NCI-H1930 (cell line): ENCODE data around the gene NR0B2.
"Not testable (repeated sequence)": the region's sequence is repeated elsewhere in the genome, so short reads cannot be mapped to it uniquely, and the experiment has no call there.

Experiments
- DNase-seq, 2 experiments: peaks; one replicate each; lab custom pipeline; 2025; lab: John Stamatoyannopoulos, UW

The NR0B2 gene

DNA sequence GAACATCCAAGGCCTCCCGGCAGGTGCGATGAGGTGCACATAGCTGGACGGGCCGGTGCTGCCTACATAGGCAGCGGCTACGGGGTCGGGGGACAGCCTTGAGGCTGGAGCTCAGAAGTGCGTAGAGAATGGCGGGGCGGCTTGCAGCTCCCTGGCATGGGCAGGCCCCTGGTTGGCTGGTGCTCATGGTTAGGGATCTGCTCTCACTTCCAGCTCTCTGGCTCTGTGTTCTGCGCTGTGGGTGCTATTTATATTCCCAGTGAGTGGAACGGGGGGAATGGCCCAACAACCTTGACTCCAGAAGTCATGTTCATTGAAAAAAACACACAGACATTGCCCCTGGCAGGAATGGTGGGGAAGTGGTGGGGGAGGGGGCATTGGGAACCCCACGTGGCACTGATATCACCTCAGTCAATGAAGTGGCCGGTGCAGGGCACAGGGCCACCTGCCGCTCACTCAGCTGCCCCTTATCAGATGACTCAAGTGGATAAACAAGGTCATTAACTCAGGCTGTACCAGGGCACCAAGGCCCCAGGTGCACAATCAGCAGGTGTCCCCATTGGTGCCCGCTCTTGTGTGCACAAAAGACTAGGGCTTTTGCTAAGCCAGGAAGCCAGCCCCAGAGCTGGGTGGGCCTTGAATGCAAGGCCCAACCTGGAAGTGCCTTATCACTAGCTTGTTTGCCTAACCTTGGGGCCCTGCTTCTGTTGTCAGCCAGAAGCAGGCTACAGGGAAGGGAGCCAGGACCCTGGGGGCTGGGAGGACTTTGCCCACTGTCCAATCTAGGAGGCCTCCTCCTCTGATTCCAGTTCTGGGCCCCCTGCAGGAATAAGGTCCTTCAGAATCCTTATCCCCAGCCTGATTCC is at the start of gene NR0B2:
NR0B2 (minus strand) TSS at position 222 of the 866 bp plus-strand sequence; CDS start at position 187, 35 bp downstream.
- peak in 1 of 2 experiments; percentile 33 for DNase-seq

DNA sequence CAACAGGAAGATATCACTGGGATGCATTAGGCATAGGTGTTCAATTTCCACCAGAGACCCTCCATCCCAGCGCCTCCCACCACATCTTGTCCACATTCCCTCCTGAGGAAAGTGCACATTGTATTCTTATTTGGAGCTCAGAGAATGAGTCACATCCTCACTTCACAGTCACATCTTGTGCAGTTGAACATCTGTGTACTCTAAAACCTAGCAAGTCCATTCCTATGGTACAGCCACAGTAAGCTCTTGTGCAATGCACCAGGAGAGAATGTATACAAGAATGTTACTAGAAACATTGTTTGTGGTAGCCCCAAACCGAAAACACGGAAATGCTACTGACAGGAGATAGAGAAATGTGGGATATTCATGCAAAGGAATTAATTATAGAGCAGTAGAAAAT is 48.1 kb upstream of the NR0B2 start:
- DNase-seq, result no peak

- no peak for DNase-seq
These were observed 46.8 kb upstream of the NR0B2 start for GRCh38 chr1:26960625-26960966.

DNA sequence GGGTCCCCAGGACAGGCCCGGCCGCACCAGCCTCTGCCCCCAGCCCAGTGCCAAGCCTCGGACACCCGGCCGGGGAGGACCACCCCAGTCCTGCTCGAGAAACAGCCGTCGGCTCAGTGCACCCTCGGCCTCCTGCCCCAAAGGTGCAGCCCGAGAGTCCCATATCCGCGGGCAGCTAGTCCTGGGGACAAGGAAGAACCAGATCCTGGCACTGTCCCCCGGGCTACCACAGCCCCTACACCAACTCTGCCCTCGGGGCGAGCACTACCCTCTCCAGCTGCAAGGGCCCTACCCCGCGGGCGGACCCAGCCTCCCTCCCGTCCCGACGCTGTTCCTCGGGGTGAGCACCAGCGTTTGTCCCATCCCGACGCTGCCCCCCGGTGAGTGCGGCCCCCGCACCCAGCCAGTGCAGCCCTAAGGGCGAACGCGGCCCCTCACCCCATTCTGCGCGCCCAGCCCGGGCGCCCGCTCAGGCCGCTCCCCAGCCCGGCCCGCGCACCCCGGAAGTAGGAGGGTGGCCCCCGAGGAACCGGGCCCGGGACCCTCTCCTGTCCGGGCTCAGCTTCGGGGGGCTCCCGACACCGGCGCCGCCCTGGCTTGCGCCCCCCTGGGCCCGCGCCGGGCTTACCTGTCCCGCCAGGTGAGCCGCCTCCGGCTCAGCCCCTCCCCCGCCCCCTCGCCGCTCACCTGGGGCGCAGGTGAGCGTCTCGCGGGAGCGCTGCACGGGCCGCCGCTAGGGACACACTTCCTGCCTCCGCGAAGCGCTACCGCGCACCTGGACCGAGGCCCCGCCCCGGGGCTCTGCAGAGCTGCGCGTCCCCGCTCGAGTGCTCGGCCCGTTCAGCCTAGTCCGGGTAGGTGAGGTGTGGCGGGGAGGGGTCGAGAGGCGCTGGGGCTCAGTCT is 46.2 kb upstream of the NR0B2 start, which contains the start of gene KDF1:
KDF1 (minus strand) TSS at position 747 of the 903 bp plus-strand sequence. CDS start 8,088 bp downstream, outside the sequence.
- peak; percentile 65 to 69 for DNase-seq

GRCh38 chr1:26959270-26959669 is 45.5 kb upstream of the NR0B2 start:
- DNase-seq, result no peak

DNA sequence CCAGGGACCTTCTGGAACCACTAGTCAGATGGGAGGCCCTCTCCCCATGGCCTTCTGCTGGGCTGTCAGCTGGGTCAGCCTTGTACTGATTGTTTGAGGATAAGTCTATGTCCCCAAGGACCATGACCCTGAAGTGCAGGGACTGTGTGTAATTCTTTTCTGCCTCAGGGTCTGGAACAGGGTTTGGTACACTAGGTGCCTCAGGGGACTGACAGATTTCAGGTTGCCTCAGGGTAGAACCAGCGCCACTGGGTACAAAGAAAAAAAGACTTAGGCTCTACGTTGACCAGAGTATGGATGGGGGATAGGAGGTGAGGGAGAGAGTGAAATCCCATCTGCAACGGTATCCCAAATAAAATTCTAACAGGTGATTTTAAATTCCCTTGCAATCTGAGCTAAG is 43.5 kb upstream of the NR0B2 start:
- DNase-seq, result no peak

DNA sequence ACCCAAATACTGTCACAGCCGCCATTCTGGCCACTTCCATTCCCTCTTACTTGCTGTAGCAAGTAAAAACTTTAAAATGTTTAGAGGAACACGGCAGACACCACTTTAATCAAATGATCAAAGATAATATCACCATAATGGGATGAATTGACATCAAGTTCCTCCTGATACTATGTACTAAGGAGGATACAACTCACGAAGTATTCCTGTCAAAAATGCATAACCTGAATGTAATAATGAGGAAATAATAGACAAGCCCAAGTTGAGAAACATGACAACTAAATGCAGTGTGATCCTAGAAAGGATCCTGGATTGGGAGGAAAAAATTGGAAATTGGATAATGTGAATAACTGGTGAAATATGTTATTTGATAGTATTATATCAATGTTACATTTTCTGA is 42.5 kb upstream of the NR0B2 start:
- no peak for DNase-seq

DNA sequence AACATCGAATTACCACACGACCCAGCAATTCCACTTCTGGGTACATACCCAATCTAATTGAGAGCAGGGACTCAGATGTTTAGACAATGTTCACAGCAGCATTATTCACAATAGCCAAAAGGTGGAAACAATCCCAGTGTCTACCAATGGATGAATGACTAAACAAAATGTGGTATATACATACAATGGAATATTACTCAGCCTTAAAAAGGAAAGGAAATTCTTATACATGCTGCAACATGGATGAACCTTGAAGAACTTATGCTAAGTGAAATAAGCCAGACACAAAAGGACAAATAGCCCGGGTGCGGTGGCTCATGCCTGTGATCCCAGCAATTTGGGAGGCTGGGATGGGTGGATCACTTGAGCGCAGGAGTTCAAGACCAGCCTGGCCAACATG is 39.6 kb upstream of the NR0B2 start:
- DNase-seq, result no peak

- no peak for DNase-seq
These were observed 38.2 kb upstream of the NR0B2 start for GRCh38 chr1:26951821-26952497.

DNA sequence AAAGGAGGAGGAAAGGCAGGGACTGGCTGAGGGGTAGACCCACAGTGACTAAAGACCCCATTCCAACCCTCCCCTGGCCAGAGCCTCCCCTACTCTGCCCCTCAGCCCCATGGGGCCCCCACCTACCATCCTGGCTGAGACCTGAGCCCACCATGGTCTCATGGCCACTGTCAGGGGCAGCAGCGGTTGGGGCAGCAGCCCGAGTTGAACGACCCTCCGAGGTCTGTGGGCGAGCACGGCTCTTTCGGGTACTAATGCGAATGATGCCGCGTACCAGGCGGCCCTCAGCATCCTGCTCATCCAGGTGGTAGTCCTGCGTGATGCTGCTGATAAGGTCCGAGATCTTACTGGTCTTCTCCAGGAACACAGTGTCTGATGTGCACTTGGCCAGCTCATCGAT is 37.4 kb upstream of the NR0B2 start:
- no peak for DNase-seq

DNA sequence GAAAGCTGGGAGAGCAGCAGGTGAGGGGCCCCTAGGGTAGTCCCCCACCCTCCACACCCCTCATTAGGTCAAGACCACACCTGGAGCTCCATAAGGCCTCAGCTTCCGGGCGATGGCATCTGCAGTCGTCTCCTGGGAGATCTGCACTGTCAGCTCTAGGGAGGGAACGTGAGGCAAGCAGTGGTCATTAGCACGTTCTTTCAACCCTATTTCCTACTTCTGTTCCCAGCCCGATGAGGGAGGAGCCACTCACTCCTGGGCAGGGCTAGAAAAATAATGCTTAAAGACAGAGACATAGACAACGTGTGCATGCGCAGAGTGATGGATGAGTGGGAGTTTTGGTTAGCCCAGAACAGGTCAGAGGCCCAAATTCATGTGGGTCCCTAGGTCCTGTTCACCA is 36.8 kb upstream of the NR0B2 start:
- no peak for DNase-seq

DNA sequence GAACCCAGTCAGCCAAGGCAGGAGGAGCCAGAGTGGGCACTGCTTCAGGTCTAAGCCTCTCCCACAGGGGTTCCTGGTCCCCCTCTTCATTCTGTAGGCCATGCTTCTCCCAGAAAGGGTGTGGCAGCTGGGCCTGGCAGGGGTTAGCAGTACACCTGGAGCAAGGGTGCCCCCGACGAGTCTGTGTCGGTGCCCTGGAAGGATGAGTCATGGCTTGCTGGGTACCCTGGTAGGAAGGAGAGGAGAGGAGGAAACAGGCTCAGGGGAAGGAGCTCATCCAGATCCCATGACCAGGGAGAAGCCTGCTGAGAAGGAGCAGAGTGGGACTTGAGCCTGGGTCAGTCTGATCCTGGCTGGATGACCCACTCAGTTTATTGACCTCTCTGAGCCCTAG is 36.1 kb upstream of the NR0B2 start:
- no peak for DNase-seq

- DNase-seq, result no peak
These were observed 35.6 kb upstream of the NR0B2 start for GRCh38 chr1:26949266-26949925.

- DNase-seq, result not testable (repeated sequence)
These were observed 34.9 kb upstream of the NR0B2 start for GRCh38 chr1:26948725-26949057.

DNA sequence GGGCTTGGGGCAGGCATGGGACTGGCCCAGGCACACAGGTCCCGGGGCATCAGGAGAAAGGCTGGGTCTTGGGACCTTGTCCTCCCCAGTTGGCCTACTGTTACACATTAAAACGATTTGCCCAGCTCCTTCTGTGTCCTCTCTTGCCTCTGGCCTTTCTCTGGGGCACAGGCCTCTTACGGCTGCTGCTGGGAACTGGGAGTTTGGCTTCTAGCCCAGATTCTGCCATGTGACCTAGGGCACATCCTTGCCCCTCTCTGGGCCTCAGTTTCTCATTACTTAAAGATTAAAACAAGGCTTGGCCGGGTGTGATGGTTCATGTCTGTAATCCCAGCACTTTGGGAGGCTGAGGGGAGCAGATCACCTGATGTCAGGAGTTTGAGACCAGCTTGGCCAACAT is 32.5 kb upstream of the NR0B2 start:
- no peak for DNase-seq

- DNase-seq, result no peak
These were observed 32.0 kb upstream of the NR0B2 start for GRCh38 chr1:26945728-26946127.

DNA sequence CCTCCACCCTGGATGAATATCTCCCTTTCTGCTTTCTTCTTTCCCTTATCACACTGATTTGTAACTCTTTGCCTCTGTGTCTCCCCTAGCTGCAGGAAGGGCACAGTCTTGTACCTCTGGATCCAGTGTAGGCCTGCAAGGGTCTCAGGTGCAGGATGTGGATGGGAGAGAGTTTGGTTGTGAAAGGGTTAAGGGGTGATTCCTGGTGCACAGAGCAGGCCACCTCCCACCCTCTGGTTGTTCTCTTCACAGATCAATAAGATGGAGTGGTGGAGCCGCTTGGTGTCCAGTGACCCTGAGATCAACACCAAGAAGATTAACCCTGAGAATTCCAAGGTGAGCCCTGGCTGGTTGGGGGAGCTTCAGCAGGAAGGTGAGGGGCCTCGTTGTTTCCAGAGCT is 31.4 kb upstream of the NR0B2 start:
- no peak for DNase-seq

DNA sequence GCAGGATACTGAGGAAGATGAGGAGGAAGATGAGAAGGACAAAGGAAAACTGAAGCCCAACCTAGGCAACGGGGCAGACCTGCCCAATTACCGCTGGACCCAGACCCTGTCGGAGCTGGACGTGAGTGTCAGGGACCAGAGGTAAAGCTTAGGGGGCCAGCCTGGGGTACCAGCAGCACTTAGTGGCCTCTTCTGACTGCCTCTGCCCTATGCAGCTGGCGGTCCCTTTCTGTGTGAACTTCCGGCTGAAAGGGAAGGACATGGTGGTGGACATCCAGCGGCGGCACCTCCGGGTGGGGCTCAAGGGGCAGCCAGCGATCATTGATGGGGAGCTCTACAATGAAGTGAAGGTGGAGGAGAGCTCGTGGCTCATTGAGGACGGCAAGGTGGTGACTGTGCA is 28.9 kb upstream of the NR0B2 start:
- DNase-seq, result no peak

DNA sequence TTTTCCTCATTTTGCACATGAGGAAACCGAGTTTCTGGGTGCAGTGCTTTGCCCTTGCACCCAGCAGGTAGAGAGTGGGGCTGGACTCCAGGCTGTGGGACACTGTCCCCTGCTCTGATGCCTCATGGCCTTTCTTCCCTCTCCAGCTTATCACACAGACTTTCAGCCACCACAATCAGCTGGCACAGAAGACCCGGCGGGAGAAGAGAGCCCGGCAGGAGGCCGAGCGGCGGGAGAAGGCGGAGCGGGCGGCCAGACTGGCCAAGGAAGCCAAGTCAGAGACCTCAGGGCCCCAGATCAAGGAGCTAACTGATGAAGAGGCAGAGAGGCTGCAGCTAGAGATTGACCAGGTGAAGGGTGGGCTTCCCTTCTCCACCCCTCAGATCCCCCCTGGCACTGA is 27.5 kb upstream of the NR0B2 start:
- DNase-seq, result no peak

- DNase-seq, result no peak
These were observed 24.9 kb upstream of the NR0B2 start for GRCh38 chr1:26938659-26939025.

GRCh38 chr1:26938004-26938658 is 24.4 kb upstream of the NR0B2 start:
- DNase-seq, result no peak

GRCh38 chr1:26936823-26937222 is 23.0 kb upstream of the NR0B2 start:
- no peak for DNase-seq
